A549 treated with ZK216348 at 1 μM for 4 hours (cell line): ENCODE measurements around the gene CLN5. TPM values are rescaled to one million over a fixed set of nuclear protein-coding genes. Genes with fewer than 3 reads are reported as not detected.

Experiments used
- total RNA-seq: library from RNA; stranded (reverse); fragments of 200-300 nt; extraction: Qiagen RNA extraction; gene quantifications from 5 replicates; pipeline ENCODE4 v1.2.3, GENCODE V29; 2022; ENCODE audit warnings: low read depth

The CLN5 gene
- total RNA-seq = 6.5 to 9.8 TPM (median 8.8 TPM) in 5 replicates

DNA sequence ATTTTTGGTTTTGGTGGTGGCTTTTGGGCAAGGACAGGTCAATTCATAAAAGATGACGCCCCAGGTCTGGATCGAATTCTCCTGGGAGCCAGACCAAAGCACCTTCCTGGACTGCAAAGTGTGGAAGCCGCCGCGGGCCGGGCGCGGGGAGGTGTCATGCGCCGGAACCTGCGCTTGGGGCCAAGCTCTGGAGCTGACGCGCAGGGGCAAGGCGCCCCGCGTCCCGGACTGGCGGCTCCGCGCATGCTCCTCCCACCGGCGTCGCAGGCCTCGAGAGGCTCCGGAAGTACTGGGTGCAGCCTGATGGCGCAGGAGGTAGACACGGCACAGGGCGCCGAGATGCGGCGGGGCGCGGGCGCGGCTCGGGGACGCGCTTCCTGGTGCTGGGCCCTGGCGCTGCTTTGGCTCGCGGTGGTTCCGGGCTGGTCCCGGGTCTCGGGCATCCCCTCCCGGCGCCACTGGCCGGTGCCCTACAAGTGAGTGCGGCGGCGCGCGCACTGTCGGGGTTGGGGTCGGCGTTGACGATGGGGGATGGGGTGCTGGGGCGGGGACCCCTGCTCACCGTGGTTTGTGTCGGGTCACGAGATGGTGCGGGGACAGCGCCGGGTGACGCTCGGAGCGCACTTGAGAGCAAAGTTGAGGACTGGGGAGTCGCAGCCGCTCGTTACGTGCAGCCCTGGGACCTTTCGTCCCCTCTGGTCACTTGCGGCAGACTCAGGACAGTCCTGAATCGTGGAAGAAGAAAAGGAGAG lies at the start of gene CLN5:
Gene CLN5 (plus strand): TSS at position 286 of the 752 bp plus-strand sequence. CDS start 18 bp downstream, at position 304.

DNA sequence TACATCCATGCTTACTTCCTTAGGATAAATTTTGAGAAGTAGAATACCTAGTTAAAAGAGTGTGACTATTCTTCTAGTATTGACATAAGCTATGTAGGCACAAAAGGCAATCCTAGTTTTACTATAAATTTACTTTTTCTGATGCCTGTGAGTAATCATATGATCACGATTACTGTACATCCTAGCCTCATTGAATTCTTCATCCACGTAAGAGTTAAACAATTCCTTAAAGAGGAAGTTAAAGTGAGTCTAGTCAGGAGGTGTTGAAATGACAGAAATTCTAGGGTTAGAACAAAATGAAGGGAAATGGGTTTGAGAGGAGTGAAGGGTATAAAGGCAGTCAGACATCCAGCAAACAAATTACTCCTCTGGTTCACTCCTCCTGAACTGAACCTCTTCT lies 43.7 kb upstream of the CLN5 start, which contains the start of gene ACOD1:
Gene ACOD1 (plus strand): TSS at position 363 of the 400 bp plus-strand sequence. CDS start 48 bp downstream, outside the sequence.

DNA sequence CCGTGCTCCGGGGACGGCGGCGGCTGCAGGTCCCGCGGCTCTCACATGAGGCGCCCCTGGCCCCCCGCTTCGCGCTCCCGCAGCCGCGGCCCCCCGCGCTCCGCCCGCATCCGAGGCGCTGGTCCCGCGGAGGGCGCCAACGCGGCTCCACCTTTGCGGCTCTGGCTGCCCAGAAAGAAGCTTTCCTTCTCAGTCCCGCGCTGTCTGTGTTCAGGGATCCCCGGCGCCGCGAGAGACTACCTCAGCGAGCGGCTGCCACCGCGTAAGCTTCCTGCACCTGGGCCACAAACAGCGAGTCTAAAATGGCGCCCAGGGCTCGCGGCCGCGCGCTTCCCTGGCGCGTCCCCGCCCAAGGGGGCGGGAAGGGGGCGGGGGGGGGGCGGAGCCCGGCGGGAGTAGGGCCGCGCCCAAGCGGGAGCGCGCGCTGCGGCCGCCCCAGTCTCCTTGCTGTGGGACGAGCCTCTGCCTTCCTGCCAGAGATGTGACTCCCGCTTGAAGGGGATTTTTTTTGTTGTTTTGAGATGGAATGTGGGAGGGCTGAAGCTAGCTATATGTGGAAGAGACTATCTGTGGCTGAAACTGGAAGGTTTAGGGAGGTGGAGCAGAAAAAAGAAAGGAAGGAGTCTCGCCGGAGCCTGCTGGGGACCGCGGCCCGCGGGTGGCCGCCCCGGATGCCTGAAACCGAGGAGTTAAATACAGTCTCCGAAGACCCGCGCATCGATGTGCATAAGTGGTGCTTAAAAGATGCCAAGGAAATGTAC lies 35.2 kb downstream of the CLN5 start, which contains the start of gene FBXL3:
Gene FBXL3 (minus strand): TSS at position 299 of the 761 bp plus-strand sequence. CDS start 5,299 bp downstream, outside the sequence.

Other genes starting within 250 kb of the CLN5 start
- 1.1 to 2.3 TPM (median 1.8 TPM) in 5 replicates for gene KCTD12, start 105.7 kb upstream of the CLN5 start, total RNA-seq
- not detected in 5 replicates for gene ACOD1, start 43.6 kb upstream of the CLN5 start, total RNA-seq
- gene FBXL3, start 35.1 kb downstream of the CLN5 start, total RNA-seq = 12.6 to 18.9 TPM (median 16.1 TPM) in 5 replicates